Sigmoid colon (tissue), 4 donors: ENCODE results near the gene SMARCC1.

ENCODE experiments used
- EP300 ChIP-seq, 4 donors: sonication (generic); formaldehyde crosslinking; IDR thresholded peaks; one replicate each; pipeline ENCODE4 v1.6.1; 2017; ENCODE audit warnings: antibody characterized with exemption in 4 of 4
- POLR2AphosphoS5 ChIP-seq, 4 donors: sonication (generic); formaldehyde crosslinking; IDR thresholded peaks; one replicate each; pipeline ENCODE4 v1.6.1; 2017; ENCODE audit warnings: antibody characterized with exemption in 4 of 4
- TF ChIP-seq, protein P1 (sequence below), 4 experiments: fragments of 450-650 bp in 3 of 4; fragments of 200-600 bp in 1 of 4; IDR thresholded peaks; one replicate each; pipeline ENCODE4 v1.5.1; 2016 to 2019; ENCODE audit warnings: antibody characterized with exemption in 4 of 4, mild to moderate bottlenecking in 3 of 4, moderate library complexity in 2 of 4

DNA sequence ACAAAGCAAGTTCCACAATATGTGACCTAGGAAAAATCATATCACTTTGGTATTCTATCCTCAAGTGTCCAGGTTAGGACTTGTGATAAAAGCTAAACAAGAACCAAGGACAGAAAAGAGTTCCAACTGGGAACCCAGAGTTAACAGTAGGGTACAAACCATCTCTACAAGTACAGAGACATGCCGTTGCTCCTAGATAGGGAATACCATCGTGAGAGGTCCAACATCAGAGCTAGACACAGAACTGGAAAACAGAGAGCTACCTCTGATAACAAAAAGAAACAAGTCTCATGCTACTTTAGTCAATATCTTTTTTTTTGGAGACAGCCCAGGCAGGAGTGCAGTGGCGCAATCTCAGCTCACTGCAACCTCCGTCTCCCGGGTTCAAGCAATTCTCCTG is 37.8 kb downstream of the SMARCC1 start:
- TF ChIP-seq, protein P1, sequence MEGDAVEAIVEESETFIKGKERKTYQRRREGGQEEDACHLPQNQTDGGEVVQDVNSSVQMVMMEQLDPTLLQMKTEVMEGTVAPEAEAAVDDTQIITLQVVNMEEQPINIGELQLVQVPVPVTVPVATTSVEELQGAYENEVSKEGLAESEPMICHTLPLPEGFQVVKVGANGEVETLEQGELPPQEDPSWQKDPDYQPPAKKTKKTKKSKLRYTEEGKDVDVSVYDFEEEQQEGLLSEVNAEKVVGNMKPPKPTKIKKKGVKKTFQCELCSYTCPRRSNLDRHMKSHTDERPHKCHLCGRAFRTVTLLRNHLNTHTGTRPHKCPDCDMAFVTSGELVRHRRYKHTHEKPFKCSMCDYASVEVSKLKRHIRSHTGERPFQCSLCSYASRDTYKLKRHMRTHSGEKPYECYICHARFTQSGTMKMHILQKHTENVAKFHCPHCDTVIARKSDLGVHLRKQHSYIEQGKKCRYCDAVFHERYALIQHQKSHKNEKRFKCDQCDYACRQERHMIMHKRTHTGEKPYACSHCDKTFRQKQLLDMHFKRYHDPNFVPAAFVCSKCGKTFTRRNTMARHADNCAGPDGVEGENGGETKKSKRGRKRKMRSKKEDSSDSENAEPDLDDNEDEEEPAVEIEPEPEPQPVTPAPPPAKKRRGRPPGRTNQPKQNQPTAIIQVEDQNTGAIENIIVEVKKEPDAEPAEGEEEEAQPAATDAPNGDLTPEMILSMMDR (IDR thresholded peaks at IDR 0.05): no peak
- TF ChIP-seq EP300 (IDR thresholded peaks at IDR 0.05) (no peak), POLR2AphosphoS5 (IDR thresholded peaks at IDR 0.05) (no peak)
